ENCODE measurements around the gene BIN1. TPM values are rescaled to one million over a fixed set of nuclear protein-coding genes. Genes with fewer than 3 reads are reported as not detected.

The BIN1 gene
- total and polyA plus RNA-seq, 7 donors: 615 to 1,667 (median 1,331) TPM

GRCh38 chr2:127022817-127023216 lies 84.1 kb downstream of the BIN1 start:
- no peaks in the 10 kb centered on the region for H3K9me3 ChIP-seq
- ATAC-seq (no peak), DNase-seq (no peak)
- intact Hi-C loops (cut with DNase I): no loop called here
- H3K4me1 ChIP-seq: peaks cover 6% of the 10 kb centered on the region
- WGBS, 3 donors: 96 to 97% (median 97%) methylated on average over 10 of the region's 10 CpGs
- no peak overlapping the region for H3K27ac ChIP-seq
- H3K27me3 ChIP-seq (ENCODE audit: insufficient read depth in 3 of 3, low read length in 2 of 3): peaks cover 0 to 28% (median 2%) of the 10 kb centered on the region in 3 donors
- no peaks in the 10 kb centered on the region for H3K36me3 ChIP-seq (ENCODE audit: insufficient read depth in 1 of 2, low read depth in 1 of 2)
- H3K4me3 ChIP-seq: no peak overlapping the region
- no peak for TF ChIP-seq CTCF (IDR thresholded peaks at IDR 0.05)

- ATAC-seq: no peak
- no peaks in the 10 kb centered on the region for H3K9me3 ChIP-seq
- DNase-seq: no peak
- H3K27me3 ChIP-seq (ENCODE audit: insufficient read depth in 3 of 3, low read length in 2 of 3): peaks cover 0 to 8% (median 3%) of the 10 kb centered on the region in 3 donors
- intact Hi-C loops (cut with DNase I): no loop called here
- H3K36me3 ChIP-seq (ENCODE audit: insufficient read depth in 1 of 2, low read depth in 1 of 2): no peaks in the 10 kb centered on the region
- WGBS, 3 donors: 55 to 67% (median 66%) methylated on average over 3 of the region's 3 CpGs
- TF ChIP-seq CTCF (IDR thresholded peaks at IDR 0.05): no peak
- H3K4me3 ChIP-seq: no peak overlapping the region
- H3K4me1 ChIP-seq: peaks cover 6% of the 10 kb centered on the region
- no peak overlapping the region for H3K27ac ChIP-seq
Observed at GRCh38 chr2:127020536-127020935, 86.4 kb downstream of the BIN1 start.

- no peak overlapping the region for H3K4me3 ChIP-seq
- H3K27me3 ChIP-seq (ENCODE audit: insufficient read depth in 3 of 3, low read length in 2 of 3): peaks cover 0 to 11% (median 2%) of the 10 kb centered on the region in 3 donors
- ATAC-seq (no peak), DNase-seq (no peak)
- H3K4me1 ChIP-seq: no peaks in the 10 kb centered on the region
- WGBS, 3 donors: 92 to 94% (median 93%) methylated on average over 5 of the region's 5 CpGs
- intact Hi-C loops (cut with DNase I): no loop called here
- no peak overlapping the region for H3K27ac ChIP-seq
- no peaks in the 10 kb centered on the region for H3K36me3 ChIP-seq (ENCODE audit: insufficient read depth in 1 of 2, low read depth in 1 of 2)
- no peak for TF ChIP-seq CTCF (IDR thresholded peaks at IDR 0.05)
- H3K9me3 ChIP-seq: no peaks in the 10 kb centered on the region
Observed at GRCh38 chr2:127017548-127017947, 89.4 kb downstream of the BIN1 start.

GRCh38 chr2:127016329-127016728 lies 90.6 kb downstream of the BIN1 start:
- Histone ChIP-seq H3K36me3 (ENCODE audit: insufficient read depth in 1 of 2, low read depth in 1 of 2) (no peaks in the 10 kb centered on the region), H3K4me1 (no peaks in the 10 kb centered on the region), H3K27ac (no peak overlapping the region), H3K4me3 (no peak overlapping the region), H3K9me3 (no peaks in the 10 kb centered on the region), H3K27me3 (ENCODE audit: insufficient read depth in 3 of 3, low read length in 2 of 3) (peaks cover 0 to 20% (median 2%) of the 10 kb centered on the region in 3 donors)
- intact Hi-C loops (cut with DNase I): no loop called here
- WGBS, 3 donors: 92 to 97% (median 92%) methylated on average over 18 to 24 of the region's 24 CpGs
- DNase-seq (no peak), ATAC-seq (peak in 1 of 4 donors; percentile 20)
- TF ChIP-seq CTCF (IDR thresholded peaks at IDR 0.05): no peak

Data from psoas muscle (tissue), 8 donors.